Right atrium auricular region (tissue), 2 donors: ENCODE results near the gene TMEM242. TPM values are rescaled to one million over a fixed set of nuclear protein-coding genes. Genes with fewer than 3 reads are reported as not detected.

Experiments used
- DNase-seq: peaks from one replicate; pipeline ENCODE4 v3.0.0-alpha.2; 2019; ENCODE audit warnings: low spot score
- H3K27ac ChIP-seq, 2 donors: fragments of 200-600 bp; sonication (generic); 1 replicate in 1 of 2; 2 replicates in 1 of 2; pipeline ENCODE4 v1.5.1; 2016 to 2019
- H3K27me3 ChIP-seq, 2 donors: fragments of 200-600 bp; sonication (generic); one replicate each; pipeline versions ENCODE4 v1.5.1 to v1.6.0; 2017 to 2019
- H3K36me3 ChIP-seq: fragments of 200-600 bp; sonication (generic); one replicate; pipeline ENCODE4 v1.5.1; 2016
- H3K4me1 ChIP-seq, 2 donors: fragments of 200-600 bp; sonication (generic); one replicate each; pipeline versions ENCODE4 v1.5.1 to v1.6.0; 2017 to 2019
- H3K4me3 ChIP-seq, 2 donors: fragments of 200-600 bp; sonication (generic); 1 replicate in 1 of 2; 2 replicates in 1 of 2; pipeline ENCODE4 v1.5.1; 2017 to 2019; ENCODE audit warnings: mild to moderate bottlenecking in 1 of 2, moderate library complexity in 1 of 2
- H3K9me3 ChIP-seq, 2 donors: fragments of 200-600 bp; sonication (generic); one replicate each; pipeline ENCODE4 v1.5.1; 2019
- total RNA-seq, 2 donors: library from RNA; depleted of rRNA; stranded (reverse); fragments of >200 nt; gene quantifications; one replicate each; pipeline ENCODE4 v1.1.0, GENCODE V29; 2016
- TF ChIP-seq, protein P1 (sequence below), 2 donors: fragments of 200-600 bp; sonication (generic); IDR thresholded peaks; one replicate each; pipeline ENCODE4 v1.5.1; 2019; ENCODE audit warnings: antibody characterized with exemption in 2 of 2

The TMEM242 gene
- total RNA-seq, 2 donors from 2014 or later = 4.9 to 6.2 TPM

DNA sequence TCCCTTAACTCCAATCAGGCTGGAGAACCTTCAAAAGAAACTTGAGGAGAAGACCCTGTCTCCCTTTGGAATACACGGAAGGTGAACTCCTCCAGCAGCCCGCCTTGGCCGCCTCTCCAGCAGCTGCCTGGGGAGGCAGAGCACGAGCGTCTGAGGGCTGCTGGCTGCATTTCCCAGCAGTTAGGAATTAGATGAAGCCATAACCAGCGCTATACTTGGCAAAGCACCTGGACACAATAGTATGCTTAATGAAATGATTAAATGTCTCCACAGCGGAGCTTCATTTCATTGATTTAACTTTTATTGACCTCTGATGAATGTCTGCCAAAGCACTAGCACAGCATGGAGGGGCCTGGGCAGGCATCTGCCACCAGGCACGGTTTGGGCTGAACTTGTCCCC, 73.5 kb downstream of the TMEM242 start:
- TF ChIP-seq, protein P1, sequence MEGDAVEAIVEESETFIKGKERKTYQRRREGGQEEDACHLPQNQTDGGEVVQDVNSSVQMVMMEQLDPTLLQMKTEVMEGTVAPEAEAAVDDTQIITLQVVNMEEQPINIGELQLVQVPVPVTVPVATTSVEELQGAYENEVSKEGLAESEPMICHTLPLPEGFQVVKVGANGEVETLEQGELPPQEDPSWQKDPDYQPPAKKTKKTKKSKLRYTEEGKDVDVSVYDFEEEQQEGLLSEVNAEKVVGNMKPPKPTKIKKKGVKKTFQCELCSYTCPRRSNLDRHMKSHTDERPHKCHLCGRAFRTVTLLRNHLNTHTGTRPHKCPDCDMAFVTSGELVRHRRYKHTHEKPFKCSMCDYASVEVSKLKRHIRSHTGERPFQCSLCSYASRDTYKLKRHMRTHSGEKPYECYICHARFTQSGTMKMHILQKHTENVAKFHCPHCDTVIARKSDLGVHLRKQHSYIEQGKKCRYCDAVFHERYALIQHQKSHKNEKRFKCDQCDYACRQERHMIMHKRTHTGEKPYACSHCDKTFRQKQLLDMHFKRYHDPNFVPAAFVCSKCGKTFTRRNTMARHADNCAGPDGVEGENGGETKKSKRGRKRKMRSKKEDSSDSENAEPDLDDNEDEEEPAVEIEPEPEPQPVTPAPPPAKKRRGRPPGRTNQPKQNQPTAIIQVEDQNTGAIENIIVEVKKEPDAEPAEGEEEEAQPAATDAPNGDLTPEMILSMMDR (IDR thresholded peaks at IDR 0.05) = no peak

DNA sequence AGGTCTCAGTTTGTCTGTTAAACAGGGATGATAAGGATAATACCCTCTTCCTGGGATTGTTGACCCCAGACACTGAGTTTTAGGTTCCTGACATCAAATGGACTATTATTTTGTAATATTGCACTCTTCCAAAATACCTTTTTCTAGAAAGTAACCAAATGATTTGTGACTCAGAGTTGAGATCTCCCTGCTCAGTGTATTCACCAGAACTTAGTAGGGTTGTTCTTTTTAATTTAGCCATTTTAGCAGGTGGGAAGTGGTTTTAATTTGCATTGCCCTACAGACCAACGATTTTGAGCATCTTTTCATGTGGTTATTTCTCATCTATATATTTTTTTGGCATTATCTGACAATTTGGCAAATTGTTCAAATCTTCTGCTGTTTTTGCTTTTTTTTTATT, 75.1 kb downstream of the TMEM242 start:
- peaks cover 0 to 29% of the 10 kb centered on the region in 2 donors for H3K4me1 ChIP-seq
- TF ChIP-seq, protein P1 (IDR thresholded peaks at IDR 0.05) = no peak

More for the DNA sequence above, 73.5 kb downstream of the TMEM242 start:
- no peak overlapping the region for H3K4me3 ChIP-seq
- no peak overlapping the region for H3K27ac ChIP-seq
- H3K4me1 ChIP-seq = peaks cover 0 to 21% of the 10 kb centered on the region in 2 donors
- H3K9me3 ChIP-seq = no peaks in the 10 kb centered on the region
- H3K36me3 ChIP-seq = no peaks in the 10 kb centered on the region
- no peak for DNase-seq
- no peaks in the 10 kb centered on the region for H3K27me3 ChIP-seq

DNA sequence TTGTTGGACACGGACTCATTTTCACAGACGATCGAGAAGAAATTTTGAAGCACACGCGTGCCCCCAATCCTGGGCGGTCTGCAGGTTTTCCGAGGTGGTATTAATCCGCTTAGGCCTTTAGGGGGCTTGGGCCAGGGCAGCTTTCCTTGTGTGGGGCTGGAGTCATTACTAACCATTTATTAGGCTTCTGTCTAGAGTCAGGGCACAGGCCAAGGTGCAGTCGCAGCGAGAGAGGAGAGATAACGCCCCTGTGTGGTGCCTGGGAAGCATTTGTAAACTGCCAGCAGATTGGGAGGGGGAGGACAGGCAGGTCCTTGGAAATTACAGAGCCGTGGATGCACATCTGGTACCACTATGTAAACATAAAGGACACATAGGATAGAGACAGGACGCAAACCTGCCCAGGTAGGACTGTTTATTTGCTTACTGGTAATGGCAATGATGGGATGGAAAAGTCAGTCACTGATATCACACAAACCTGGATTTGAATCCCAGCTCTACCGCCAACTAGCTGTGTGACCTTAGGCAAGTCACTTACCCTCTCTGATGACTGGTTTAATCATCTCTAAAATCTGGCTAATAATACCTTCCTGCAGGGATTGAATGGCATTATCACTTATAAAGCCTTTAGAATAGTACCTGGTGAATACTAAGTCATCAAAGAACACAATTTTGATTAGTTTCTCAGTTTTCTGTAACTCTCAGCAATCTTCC, 76.4 kb downstream of the TMEM242 start:
- Histone ChIP-seq H3K9me3 (no peaks in the 10 kb centered on the region), H3K27ac (no peak overlapping the region), H3K36me3 (no peaks in the 10 kb centered on the region), H3K4me1 (peaks cover 0 to 23% of the 10 kb centered on the region in 2 donors), H3K27me3 (no peaks in the 10 kb centered on the region), H3K4me3 (no peak overlapping the region)
- DNase-seq = no peak
- TF ChIP-seq, protein P1 (IDR thresholded peaks at IDR 0.05) = no peak

More for the DNA sequence above, 75.1 kb downstream of the TMEM242 start:
- DNase-seq = no peak
- Histone ChIP-seq H3K4me3 (no peak overlapping the region), H3K36me3 (no peaks in the 10 kb centered on the region), H3K27me3 (no peaks in the 10 kb centered on the region), H3K9me3 (no peaks in the 10 kb centered on the region), H3K27ac (no peak overlapping the region)

DNA sequence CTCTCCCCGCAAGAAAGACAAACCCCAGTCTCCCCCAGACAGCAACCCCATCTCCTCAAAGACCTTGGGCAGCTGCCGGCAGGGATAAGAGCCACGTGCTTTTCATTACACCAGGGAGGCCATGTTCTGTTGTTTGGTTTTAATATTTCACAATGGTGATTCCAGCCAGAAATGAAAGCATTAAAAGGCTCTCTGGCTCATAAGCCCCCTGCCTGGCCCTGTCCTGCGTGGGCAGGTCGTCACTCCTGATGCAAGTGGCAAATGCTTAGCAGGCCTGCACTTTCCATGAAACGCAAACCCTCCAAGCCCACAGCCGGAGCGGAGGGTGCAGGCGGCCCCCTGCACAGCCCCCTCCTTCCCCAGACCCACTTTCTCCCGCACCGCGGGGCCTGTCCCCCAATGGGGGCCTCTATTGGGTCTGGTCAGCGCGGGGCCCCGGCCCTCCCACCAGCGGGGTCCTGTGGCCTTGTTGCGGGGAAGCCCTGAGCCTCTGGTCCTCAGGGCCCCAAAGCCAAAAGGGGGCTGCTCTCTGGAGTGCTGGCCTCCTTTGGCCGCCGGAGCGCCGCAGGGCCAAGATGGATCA, 77.2 kb downstream of the TMEM242 start:
- Histone ChIP-seq H3K4me1 (peaks cover 0 to 27% of the 10 kb centered on the region in 2 donors), H3K9me3 (no peaks in the 10 kb centered on the region), H3K27ac (peak overlapping the region in 1 of 2 donors; percentile 67), H3K4me3 (no peak overlapping the region), H3K36me3 (no peaks in the 10 kb centered on the region), H3K27me3 (no peaks in the 10 kb centered on the region)
- TF ChIP-seq, protein P1 (IDR thresholded peaks at IDR 0.05) = no peak
- DNase-seq = no peak

DNA sequence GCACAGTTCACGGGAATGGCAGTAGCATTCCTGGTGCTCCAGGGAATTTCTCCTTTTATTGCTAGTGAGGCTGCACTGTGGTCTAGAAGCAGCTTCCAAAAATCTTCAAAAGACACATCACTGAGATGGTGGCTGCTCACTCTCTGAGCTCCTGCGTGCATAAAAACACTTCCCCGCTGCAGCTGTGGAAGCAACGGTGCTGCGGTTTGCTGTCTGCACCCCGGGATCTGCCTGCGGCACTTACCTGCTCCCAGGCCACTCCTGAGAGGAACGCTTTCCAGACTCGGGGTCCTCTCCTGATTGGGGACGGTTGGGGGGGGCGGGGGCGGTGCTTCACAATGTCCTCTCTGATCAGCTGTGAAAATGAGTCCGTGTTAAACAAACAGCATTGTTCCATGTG, 77.9 kb downstream of the TMEM242 start:
- peaks cover 0 to 31% of the 10 kb centered on the region in 2 donors for H3K4me1 ChIP-seq
- no peak overlapping the region for H3K4me3 ChIP-seq
- TF ChIP-seq, protein P1 (IDR thresholded peaks at IDR 0.05) = no peak
- H3K9me3 ChIP-seq = no peaks in the 10 kb centered on the region
- DNase-seq = no peak
- H3K27me3 ChIP-seq = no peaks in the 10 kb centered on the region
- no peaks in the 10 kb centered on the region for H3K36me3 ChIP-seq
- peak overlapping the region in 1 of 2 donors; percentile 67 for H3K27ac ChIP-seq
